OCI-LY3 (cell line): ENCODE data around the gene AP3B2.
"Not testable (repeated sequence)": the region's sequence is repeated elsewhere in the genome, so short reads cannot be mapped to it uniquely, and the experiment has no call there.

Experiments
- H2AFZ ChIP-seq: fragments of 200-600, 300-600 bp; shearing (Covaris generic); 2 replicates; pipeline ENCODE4 v1.6.0; 2014; ENCODE audit warnings: antibody characterized with exemption, low read depth, low read length
- H3K27ac ChIP-seq: fragments of 200-600, 300-600 bp; sonication (generic); 2 replicates; pipeline ENCODE4 v1.5.1; 2014; ENCODE audit warnings: mild to moderate bottlenecking, low read length, moderate library complexity, mixed read lengths
- H3K27me3 ChIP-seq: fragments of 200-600, 300-600 bp; sonication (generic); 2 replicates; pipeline ENCODE4 v1.6.1; 2014; ENCODE audit warnings: low read depth, low read length, mixed read lengths
- H3K36me3 ChIP-seq: fragments of 200-600, 300-600 bp; sonication (generic); replicated peaks from 2 replicates; pipeline ENCODE3; 2014; ENCODE audit warnings: low read depth, low read length, mixed read lengths
- H3K4me1 ChIP-seq: fragments of 300-600, 200-600 bp; sonication (generic); 2 replicates; pipeline ENCODE4 v1.6.1; 2014; ENCODE audit warnings: low read length, mixed read lengths
- H3K4me2 ChIP-seq: fragments of 200-600, 300-600 bp; sonication (generic); 2 replicates; pipeline ENCODE4 v1.6.1; 2014; ENCODE audit warnings: low read length, mixed read lengths
- H3K4me3 ChIP-seq: fragments of 300-600, 200-600 bp; sonication (generic); 2 replicates; pipeline ENCODE4 v1.5.1; 2014; ENCODE audit warnings: antibody characterized with exemption, mild to moderate bottlenecking, low read length, moderate library complexity
- H3K79me2 ChIP-seq: fragments of 300-600, 200-600 bp; shearing (Covaris generic); 2 replicates; pipeline ENCODE4 v1.6.1; 2014; ENCODE audit warnings: mild to moderate bottlenecking, low read length, mixed read lengths
- H3K9ac ChIP-seq: fragments of 300-600, 200-600 bp; shearing (Covaris generic); 2 replicates; pipeline ENCODE4 v1.6.0; 2014; ENCODE audit warnings: mild to moderate bottlenecking, low read length, moderate library complexity
- H3K9me3 ChIP-seq: fragments of 200-600, 300-600 bp; shearing (Covaris generic); 2 replicates; pipeline ENCODE4 v1.6.1; 2014; ENCODE audit warnings: low read length, mixed read lengths; ENCODE audit not compliant: insufficient read depth
- H4K20me1 ChIP-seq: fragments of 200-600, 300-600 bp; sonication (generic); 2 replicates; pipeline ENCODE4 v1.6.1; 2016; ENCODE audit warnings: low read length, mixed read lengths; ENCODE audit not compliant: insufficient read depth
- CTCF ChIP-seq: fragments of 200-600, 300-600 bp; sonication (generic); IDR thresholded peaks from 2 replicates; pipeline ENCODE4 v1.5.1; 2014; ENCODE audit warnings: antibody characterized with exemption, low read length, low read depth
- EZH2phosphoT487 ChIP-seq: fragments of 200-600 bp; shearing (Covaris generic); IDR thresholded peaks from 2 replicates; pipeline ENCODE4 v1.6.1; 2018; ENCODE audit warnings: antibody characterized with exemption, mixed run types, low read depth

Gene AP3B2

GRCh38 chr15:82647045-82647834, 62.4 kb downstream of the AP3B2 start, which contains the start of gene CPEB1:
TSS of gene CPEB1 (minus strand) at chr15:82647363. CDS start at chr15:82628459, 18,904 bp downstream.
- no peak within 1 kb of the TSS for H3K27ac ChIP-seq
- no peaks in the 10 kb centered on the region for H3K79me2 ChIP-seq
- H4K20me1 ChIP-seq = 0 out of 2 replicates have a peak, but pooled peaks cover 3% of the 10 kb centered on the region
- peak within 1 kb of the TSS; percentile 47 for H3K4me2 ChIP-seq
- H3K27me3 ChIP-seq = peaks cover 13% of the 10 kb centered on the region
- H3K4me1 ChIP-seq = no peaks in the 10 kb centered on the region
- H2AFZ ChIP-seq = no peak within 1 kb of the TSS
- peak within 1 kb of the TSS; percentile 74 for H3K4me3 ChIP-seq
- H3K9ac ChIP-seq = peak within 1 kb of the TSS; percentile 11; the same call in 1 of the 2 replicates
- H3K9me3 ChIP-seq = no peaks in the 10 kb centered on the region
- TF ChIP-seq CTCF (no peak), EZH2phosphoT487 (no peak)
- H3K36me3 ChIP-seq = no peaks in the 10 kb centered on the region

- 0 out of 2 replicates have a peak, but pooled peaks cover 3% of the 10 kb centered on the region for H4K20me1 ChIP-seq
These were observed 63.2 kb downstream of the AP3B2 start for GRCh38 chr15:82646250-82647044.

GRCh38 chr15:82644967-82645852, 64.5 kb downstream of the AP3B2 start:
- not testable (repeated sequence) for H3K4me1 ChIP-seq, H3K4me2 ChIP-seq, H3K27ac ChIP-seq, H3K9me3 ChIP-seq, H3K79me2 ChIP-seq, H3K9ac ChIP-seq, H2AFZ ChIP-seq, H3K4me3 ChIP-seq, H4K20me1 ChIP-seq, H3K36me3 ChIP-seq
- peaks cover 34% of the 10 kb centered on the region for H3K27me3 ChIP-seq

More at GRCh38 chr15:82646250-82647044, 63.2 kb downstream of the AP3B2 start:
- peaks cover 21% of the 10 kb centered on the region for H3K27me3 ChIP-seq
- no peak overlapping the region for H3K9ac ChIP-seq
- no peak overlapping the region for H3K27ac ChIP-seq
- H3K4me1 ChIP-seq = no peaks in the 10 kb centered on the region
- H3K4me2 ChIP-seq = no peak overlapping the region
- no peaks in the 10 kb centered on the region for H3K9me3 ChIP-seq
- TF ChIP-seq CTCF (no peak), EZH2phosphoT487 (no peak)
- H3K79me2 ChIP-seq = no peaks in the 10 kb centered on the region
- H3K36me3 ChIP-seq = no peaks in the 10 kb centered on the region
- no peak overlapping the region for H3K4me3 ChIP-seq
- H2AFZ ChIP-seq = no peak overlapping the region

- H3K9me3 ChIP-seq = no peaks in the 10 kb centered on the region
- H3K9ac ChIP-seq = no peak overlapping the region
- no peaks in the 10 kb centered on the region for H3K4me1 ChIP-seq
- H3K4me2 ChIP-seq = no peak overlapping the region
- peaks cover 45% of the 10 kb centered on the region for H3K27me3 ChIP-seq
- no peak overlapping the region for H2AFZ ChIP-seq
- no peaks in the 10 kb centered on the region for H4K20me1 ChIP-seq
- H3K4me3 ChIP-seq = no peak overlapping the region
- TF ChIP-seq CTCF (no peak), EZH2phosphoT487 (no peak)
- H3K79me2 ChIP-seq = no peaks in the 10 kb centered on the region
- H3K36me3 ChIP-seq = no peaks in the 10 kb centered on the region
- H3K27ac ChIP-seq = no peak overlapping the region
These were observed 65.7 kb downstream of the AP3B2 start for GRCh38 chr15:82643992-82644391.
